ENCODE measurements around the gene KLF7.
A peak's percentile ranks its signal among the peaks of the same experiment; 100 is the strongest.

Gene KLF7

DNA sequence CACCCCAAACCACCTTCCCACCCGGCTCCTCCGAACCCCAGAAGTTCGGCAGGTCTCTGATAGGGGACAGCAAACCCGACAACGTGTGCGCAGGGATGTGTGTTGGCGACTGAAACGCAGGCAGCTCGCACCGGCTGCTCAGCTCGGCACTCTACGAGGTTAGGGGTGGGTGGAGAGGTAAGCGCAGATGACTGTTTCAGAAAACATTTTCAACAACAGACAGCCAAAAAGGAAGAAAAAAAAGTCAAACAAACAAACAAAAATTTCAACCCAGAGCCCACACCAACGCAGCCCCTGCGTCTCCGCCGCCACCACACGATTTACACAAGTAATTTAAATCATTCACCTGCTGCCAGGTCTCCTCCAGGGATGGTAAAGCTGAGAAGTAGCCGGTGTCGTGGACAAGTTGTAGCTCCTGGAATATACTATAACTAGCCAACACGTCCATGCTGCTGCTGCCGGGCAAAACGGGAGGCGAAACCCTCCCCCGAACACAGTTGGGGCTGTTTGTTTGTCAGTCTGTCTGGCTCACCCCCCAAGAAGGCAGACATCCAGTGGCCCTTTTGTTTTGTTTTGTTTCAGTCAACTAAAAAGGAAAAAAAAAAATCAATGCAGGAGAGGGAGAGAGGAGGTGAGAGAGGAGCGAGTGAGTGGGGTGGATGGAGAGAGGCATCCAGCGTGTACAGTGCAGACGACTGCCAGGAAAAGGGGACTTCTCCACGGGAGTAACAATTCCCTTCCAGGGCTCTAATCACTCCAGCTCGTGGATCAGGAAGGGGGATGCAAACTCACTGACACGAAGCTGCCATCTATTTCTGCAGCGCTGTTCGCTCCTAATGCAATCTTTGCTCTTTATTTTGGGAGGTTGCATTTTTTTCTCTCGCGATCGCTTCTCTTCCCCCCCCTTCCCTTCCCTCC lies at the start of gene KLF7:
KLF7 (minus strand) TSS at position 828 of the 918 bp plus-strand sequence; CDS start at position 448, 380 bp downstream.
- peak; percentile 68 for DNase-seq (ENCODE audit: low read depth)

- no peak for DNase-seq (ENCODE audit: low read depth)
These were observed 49.6 kb upstream of the KLF7 start for GRCh38 chr2:207215308-207215707.

GRCh38 chr2:207214446-207214845 lies 48.7 kb upstream of the KLF7 start:
- DNase-seq (ENCODE audit: low read depth), result no peak

DNA sequence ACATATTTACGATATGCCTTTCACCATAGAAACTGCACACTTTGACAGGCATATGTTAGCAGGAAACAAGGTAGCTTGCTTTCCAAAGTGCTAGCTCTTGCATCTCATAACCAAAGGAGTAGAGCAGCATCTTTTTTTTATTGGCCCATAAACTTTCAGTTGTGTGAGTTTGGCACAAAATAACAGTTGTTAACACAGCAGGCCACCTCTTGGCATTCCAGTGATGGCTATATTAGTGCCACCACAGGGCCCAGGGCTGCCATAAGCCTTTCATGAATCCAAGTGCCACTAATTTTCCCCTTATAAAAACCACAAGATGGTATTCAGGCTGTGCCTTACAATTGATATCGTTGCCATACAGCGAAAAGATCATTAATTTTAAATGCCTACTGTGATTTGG lies 40.3 kb upstream of the KLF7 start:
- no peak for DNase-seq (ENCODE audit: low read depth)

GRCh38 chr2:207205173-207205957 lies 39.6 kb upstream of the KLF7 start:
- no peak for DNase-seq (ENCODE audit: low read depth)

GRCh38 chr2:207203056-207203455 lies 37.3 kb upstream of the KLF7 start:
- no peak for DNase-seq (ENCODE audit: low read depth)

DNA sequence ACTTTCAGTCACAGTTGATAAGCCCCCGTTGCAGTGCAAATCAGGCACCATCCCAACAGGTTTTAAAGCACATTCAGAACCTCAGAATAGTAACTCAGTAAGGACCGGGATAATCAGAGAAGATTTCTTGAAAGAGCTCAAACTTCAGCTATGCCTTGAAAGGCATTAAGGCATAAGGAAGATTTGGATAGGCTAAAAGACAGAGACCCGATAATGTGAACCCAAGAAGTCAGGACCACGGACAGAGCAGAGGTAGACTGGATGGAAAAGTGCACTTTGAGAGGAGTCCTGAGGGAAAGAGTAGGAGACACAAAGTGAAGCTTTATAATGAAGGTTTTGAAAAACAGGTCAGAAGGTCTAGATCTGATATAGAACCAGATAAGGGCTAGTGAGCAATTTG lies 36.9 kb upstream of the KLF7 start:
- DNase-seq (ENCODE audit: low read depth), result peak; percentile 49

DNA sequence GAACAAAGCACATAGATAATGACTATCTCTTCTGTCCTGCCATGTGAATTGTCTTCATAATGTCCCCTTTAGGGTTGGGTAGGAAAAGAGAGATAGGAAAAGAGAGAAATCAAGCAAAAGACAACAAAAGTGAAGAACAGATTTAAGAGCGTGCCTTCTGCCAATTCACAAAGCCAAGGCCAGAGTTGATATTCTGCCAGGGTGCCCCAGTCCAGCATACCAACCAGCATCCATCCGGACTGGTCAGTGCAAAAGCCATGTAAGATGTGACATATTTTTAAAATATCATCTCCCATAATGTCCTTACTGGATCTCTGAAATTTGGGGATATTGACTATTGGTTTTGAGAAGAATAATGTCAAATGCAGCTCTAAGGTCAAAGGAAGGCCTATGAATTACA lies 35.7 kb upstream of the KLF7 start:
- DNase-seq (ENCODE audit: low read depth), result no peak

DNA sequence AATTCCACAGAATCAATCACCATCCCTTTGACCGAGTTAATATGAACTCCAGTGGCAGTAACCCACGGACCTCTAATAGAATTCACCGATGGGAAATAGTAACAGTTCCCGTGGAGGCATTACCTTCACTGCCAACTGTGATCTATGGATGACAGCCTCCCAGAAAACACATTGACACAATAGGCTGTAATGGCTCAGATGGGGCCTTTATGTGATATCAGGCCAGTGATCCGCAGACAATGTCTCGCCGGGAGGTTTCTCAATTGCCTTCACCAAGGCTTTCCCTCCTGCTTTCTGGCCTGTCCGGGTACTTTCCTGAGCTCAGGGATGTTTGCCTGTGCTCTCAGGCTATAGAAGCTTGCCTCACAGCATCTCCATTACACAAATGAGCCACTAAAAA lies 34.4 kb upstream of the KLF7 start:
- no peak for DNase-seq (ENCODE audit: low read depth)

GRCh38 chr2:207194028-207194427 lies 28.3 kb upstream of the KLF7 start:
- DNase-seq (ENCODE audit: low read depth), result no peak

- DNase-seq (ENCODE audit: low read depth), result no peak
These were observed 23.1 kb upstream of the KLF7 start for GRCh38 chr2:207188626-207189419.

- DNase-seq (ENCODE audit: low read depth), result no peak
These were observed 19.6 kb upstream of the KLF7 start for GRCh38 chr2:207185372-207185771.

DNA sequence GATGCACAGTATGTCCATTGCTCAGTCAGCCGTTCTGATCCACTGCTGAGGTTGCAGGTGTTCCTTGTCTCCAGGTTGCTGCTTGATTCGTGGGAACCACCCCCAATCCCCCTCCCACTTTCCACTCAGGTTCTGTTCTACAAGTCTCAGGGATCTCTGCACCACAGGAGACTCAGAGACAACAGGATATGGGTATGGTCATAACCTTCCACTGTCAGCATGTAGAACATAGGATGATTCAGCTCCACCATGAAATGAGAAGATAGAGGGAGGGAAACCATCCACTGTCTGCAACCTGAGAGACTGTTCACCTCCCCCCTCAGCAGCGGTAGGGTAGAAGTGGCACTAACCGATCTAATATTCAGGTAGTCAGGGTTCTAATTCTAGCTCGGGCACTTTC lies 19.0 kb upstream of the KLF7 start:
- peak; percentile 53 for DNase-seq (ENCODE audit: low read depth)

GRCh38 chr2:207184348-207184747 lies 18.6 kb upstream of the KLF7 start:
- DNase-seq (ENCODE audit: low read depth), result peak; percentile 72

DNA sequence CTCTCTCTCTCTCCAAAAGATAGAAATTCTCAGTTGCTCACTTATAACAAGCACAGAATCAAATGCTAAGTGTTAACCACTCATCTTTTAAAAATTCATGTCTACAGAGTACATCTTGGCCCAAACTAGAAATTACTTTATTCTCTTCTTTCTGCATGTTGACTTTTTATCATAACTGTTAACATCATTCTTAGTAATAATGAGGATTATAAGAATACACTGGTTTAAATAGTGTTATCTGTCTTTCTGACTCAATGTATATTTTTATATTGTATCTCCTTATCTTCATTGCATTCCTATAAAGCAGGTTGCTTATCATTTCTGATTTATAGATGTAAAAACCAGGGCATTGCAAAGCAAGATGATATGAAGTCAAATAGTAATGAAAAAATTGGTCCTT lies 17.8 kb upstream of the KLF7 start:
- DNase-seq (ENCODE audit: low read depth), result no peak

- peak; percentile 26 for DNase-seq (ENCODE audit: low read depth)
These were observed 17.2 kb upstream of the KLF7 start for GRCh38 chr2:207182911-207183310.

DNA sequence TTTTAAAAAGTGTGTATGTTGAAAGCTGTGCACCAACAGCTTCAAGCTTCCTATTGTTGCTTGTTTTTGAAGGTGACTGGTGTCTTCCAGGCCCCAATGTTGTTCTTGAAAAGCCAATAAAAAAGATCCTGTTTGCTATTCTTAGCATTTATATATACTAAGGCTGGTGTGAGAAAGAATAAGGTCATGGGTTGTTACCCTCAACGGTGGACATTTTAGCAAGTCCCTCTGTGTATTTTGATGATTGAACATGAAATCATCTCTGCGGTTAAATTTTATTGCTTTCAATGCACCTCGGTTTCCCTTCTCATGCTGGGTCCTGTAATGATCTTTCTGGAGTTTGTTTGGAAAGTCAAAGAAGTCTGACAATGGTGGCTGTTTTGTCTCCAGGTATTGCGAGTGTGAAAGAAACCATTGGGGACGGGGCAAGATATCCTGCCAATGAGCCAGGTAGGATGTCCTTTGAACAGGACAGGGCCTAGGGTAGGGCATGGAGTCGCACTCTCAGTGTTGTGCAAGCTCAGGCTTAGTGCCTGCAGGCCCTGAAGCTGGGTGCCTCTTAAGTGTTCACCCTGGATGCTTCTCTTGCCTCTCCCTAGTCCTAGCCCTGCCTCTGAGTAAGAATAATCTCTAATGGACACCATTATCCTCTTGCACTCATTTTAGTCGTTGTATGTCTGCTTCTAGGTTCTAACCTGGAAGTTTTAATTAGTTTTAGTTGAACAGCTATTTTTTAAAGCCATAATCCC lies 16.0 kb upstream of the KLF7 start:
- DNase-seq (ENCODE audit: low read depth), result peak; percentile 70

DNA sequence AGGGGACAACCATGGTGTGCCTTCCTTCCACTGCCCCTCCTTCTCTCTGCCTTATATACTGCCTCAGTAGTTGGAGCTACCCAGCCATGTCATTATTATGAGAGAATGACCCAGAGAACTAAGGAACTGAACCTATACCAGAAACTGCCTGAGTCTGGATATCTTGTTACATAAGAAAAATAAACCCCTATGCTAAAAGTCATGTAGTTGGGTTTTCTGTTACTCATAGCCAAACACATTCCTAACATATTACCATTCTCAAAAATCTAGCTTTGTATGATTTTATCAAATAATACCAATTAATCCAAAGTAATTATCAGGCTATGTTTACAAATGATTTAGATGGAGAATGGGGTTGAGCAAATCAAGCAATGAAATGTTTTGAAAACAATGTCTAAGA lies 15.0 kb upstream of the KLF7 start:
- DNase-seq (ENCODE audit: low read depth), result peak; percentile 57

DNA sequence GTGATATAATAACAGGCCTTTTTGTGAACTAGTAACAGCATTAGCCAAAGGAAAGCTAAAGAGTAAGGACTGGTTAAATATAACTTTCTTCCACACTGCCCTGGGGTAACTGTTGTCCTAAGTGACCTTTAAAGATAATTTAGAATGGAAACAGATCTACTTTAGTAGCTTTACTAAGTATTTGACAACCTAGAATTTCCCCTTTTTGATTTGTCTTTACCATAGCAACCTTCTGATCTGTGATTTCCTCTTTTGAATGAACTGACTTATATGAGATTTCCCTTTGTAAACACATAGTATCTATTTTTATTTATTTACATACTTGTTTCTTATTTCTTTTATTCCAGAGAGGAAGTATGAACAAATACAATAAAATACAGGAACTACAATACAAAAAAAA lies 10.5 kb upstream of the KLF7 start:
- no peak for DNase-seq (ENCODE audit: low read depth)

- no peak for DNase-seq (ENCODE audit: low read depth)
These were observed 7.9 kb upstream of the KLF7 start for GRCh38 chr2:207173641-207174040.

DNA sequence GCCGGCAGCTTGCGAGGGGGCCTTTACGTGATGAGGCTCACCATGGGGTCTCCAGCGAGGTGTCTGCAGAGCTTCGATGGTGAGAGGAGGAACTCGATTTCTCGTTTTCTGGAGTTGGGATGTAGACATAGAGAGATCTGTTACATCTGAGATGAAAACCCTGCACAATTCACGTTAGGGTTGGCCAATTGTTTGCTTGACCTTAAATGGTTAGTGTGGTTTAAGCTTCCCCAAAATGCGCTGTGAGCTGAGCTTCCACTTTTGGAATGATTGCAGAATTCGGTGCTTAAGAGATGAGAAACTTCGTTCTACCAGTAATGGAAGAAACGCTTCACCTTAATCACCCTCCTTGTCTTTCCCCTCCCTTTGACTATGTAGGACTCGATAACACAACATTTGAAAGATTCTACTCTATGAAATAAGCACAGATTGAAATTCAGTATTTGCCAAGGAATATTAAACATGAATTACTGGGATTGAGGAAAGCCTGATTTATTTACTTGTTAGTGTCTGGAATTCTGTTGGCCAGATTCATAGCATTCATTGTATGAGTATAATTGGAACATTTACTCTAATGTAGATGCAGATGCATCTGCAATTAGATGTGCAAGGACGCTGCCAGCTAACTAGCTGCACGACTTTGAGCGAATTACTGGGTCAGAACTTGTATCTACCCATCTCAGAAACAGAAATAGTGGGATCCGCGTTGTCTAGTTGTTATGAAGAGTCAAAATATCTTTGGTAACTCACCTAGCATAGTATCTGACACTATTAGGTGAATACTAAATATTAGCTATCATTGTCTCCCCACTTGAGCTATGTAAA lies 1.6 kb upstream of the KLF7 start:
- peak; percentile 36 for DNase-seq (ENCODE audit: low read depth)

Data from ELR (cell line).